ENCODE data around the gene EOLA2.

GRCh38 chrX:149938427-149938880, at the start of gene EOLA2:
- TF ChIP-seq CTCF (conservative IDR thresholded peaks at IDR 0.05; ENCODE audit: low read length) (peak; percentile 46; the same call in 1 of the 2 replicates), EZH2phosphoT487 (IDR thresholded peaks at IDR 0.05; ENCODE audit: borderline replicate concordance, low read depth, low read length) (no peak)

Data from OCI-LY7 (cell line).